OCI-LY7 (cell line): ENCODE results near the gene RAB15. TPM values are rescaled to one million over a fixed set of nuclear protein-coding genes. Genes with fewer than 3 reads are reported as not detected.

Experiments
- BruUV-seq: library from RNA; stranded (reverse); fragments of 400-500 nt; replicated peaks from 2 replicates; lab custom pipeline; 2021; lab: Mats Ljungman, UMichigan
- CTCF ChIA-PET: fragments of 300-600 bp; sonication (Branson Sonifier 250); formaldehyde crosslinking; loops from one replicate; lab custom pipeline; 2022; ENCODE audit warnings: antibody characterized with exemption; ENCODE audit not compliant: unreplicated experiment; lab: Charles Lee
- POLR2A ChIA-PET: fragments of 300-600 bp; sonication (Branson Sonifier 250); formaldehyde crosslinking; loops from one replicate; lab custom pipeline; 2022; ENCODE audit warnings: antibody characterized with exemption; lab: Charles Lee
- DNase-seq: peaks from one replicate; pipeline ENCODE4 v3.0.0-alpha.2; 2015; ENCODE audit warnings: low spot score
- H2AFZ ChIP-seq: fragments of 200-600 bp; sonication (generic), shearing (Covaris generic); 2 replicates; pipeline ENCODE4 v1.6.1; 2014; ENCODE audit warnings: mild to moderate bottlenecking, antibody characterized with exemption, low read length, moderate library complexity
- H3K27ac ChIP-seq: fragments of 200-600 bp; sonication (generic); 2 replicates; pipeline ENCODE4 v1.5.1; 2014; ENCODE audit warnings: mixed run types, low read depth, mild to moderate bottlenecking, moderate library complexity, low read length, inconsistent platforms; ENCODE audit not compliant: poor library complexity, severe bottlenecking
- H3K36me3 ChIP-seq: fragments of 200-600 bp; sonication (generic); 2 replicates; pipeline ENCODE4 v1.6.1; 2014; ENCODE audit warnings: mild to moderate bottlenecking, antibody characterized with exemption, low read length, moderate library complexity, mixed read lengths; ENCODE audit not compliant: insufficient read depth
- H3K4me1 ChIP-seq: fragments of 200-600 bp; sonication (generic); 2 replicates; pipeline ENCODE4 v1.5.1; 2014; ENCODE audit warnings: mild to moderate bottlenecking, low read length; ENCODE audit not compliant: insufficient read depth, poor library complexity, severe bottlenecking
- H3K4me2 ChIP-seq: fragments of 200-600 bp; sonication (generic); 2 replicates; pipeline ENCODE4 v1.6.1; 2014; ENCODE audit warnings: mild to moderate bottlenecking, low read length
- H3K4me3 ChIP-seq: fragments of 200-600 bp; sonication (generic); 2 replicates; pipeline ENCODE4 v1.5.1; 2014; ENCODE audit warnings: mild to moderate bottlenecking, low read depth, low read length; ENCODE audit not compliant: poor library complexity, severe bottlenecking
- H3K79me2 ChIP-seq: fragments of 200-600 bp; sonication (generic); 2 replicates; pipeline ENCODE4 v1.6.1; 2016; ENCODE audit warnings: low read depth, mild to moderate bottlenecking, low read length, moderate library complexity, mixed read lengths; ENCODE audit not compliant: insufficient read depth
- H3K9me2 ChIP-seq: fragments of 200-600 bp; sonication (generic); 2 replicates; pipeline ENCODE4 v1.6.1; 2016; ENCODE audit warnings: mild to moderate bottlenecking, low read length, mixed read lengths; ENCODE audit not compliant: insufficient read depth
- H3K9me3 ChIP-seq: fragments of 200-600 bp; sonication (generic); 2 replicates; pipeline ENCODE4 v1.6.1; 2014; ENCODE audit warnings: mild to moderate bottlenecking, mixed run types, low read length, mixed read lengths
- H4K20me1 ChIP-seq: fragments of 200-600 bp; sonication (generic); 2 replicates; pipeline ENCODE4 v1.6.1; 2014; ENCODE audit warnings: mild to moderate bottlenecking, antibody characterized with exemption, low read length, moderate library complexity, mixed read lengths; ENCODE audit not compliant: insufficient read depth
- CTCF ChIP-seq: fragments of 200-600 bp; sonication (generic); conservative IDR thresholded peaks from 2 replicates; pipeline ENCODE4 v1.5.1; 2014; ENCODE audit warnings: mild to moderate bottlenecking, antibody characterized with exemption, low read length, moderate library complexity, mixed read lengths
- EZH2phosphoT487 ChIP-seq: fragments of 200-600 bp; sonication (generic); IDR thresholded peaks from 2 replicates; pipeline ENCODE4 v1.6.1; 2018; ENCODE audit warnings: low read depth, borderline replicate concordance, mild to moderate bottlenecking, mixed run types, antibody characterized with exemption, low read length, moderate library complexity, mixed read lengths
- intact Hi-C: fragments of 100-400 bp; cut with micrococcal nuclease; formaldehyde crosslinking; loops from one replicate; pipeline ENCODE4 v1.10.0; 2022; ENCODE audit not compliant: unreplicated experiment
- total RNA-seq, 2 experiments: library from RNA; depleted of rRNA in 1 of 2; stranded (reverse); fragments of >200 nt in 1 of 2; shearing (Covaris generic) in 1 of 2; gene quantifications; 2 replicates each; pipeline ENCODE4 v1.2.3, GENCODE V29; 2014 to 2022

The RAB15 gene
- total RNA-seq, 2 experiments from 2014 or later: 0.38 TPM; not detected in 1

- Histone ChIP-seq H3K9me3 (no peaks in the 10 kb centered on the region), H2AFZ (no peak overlapping the region), H3K4me1 (peaks cover 9% of the 10 kb centered on the region), H3K36me3 (no peaks in the 10 kb centered on the region), H3K79me2 (0 out of 2 replicates have a peak, but pooled peaks cover 2% of the 10 kb centered on the region), H3K4me3 (no peak overlapping the region), H3K4me2 (no peak overlapping the region), H3K27ac (no peak overlapping the region), H4K20me1 (no peaks in the 10 kb centered on the region), H3K9me2 (no peaks in the 10 kb centered on the region)
- ChIA-PET POLR2A (interaction anchor here (1.0 kb wide), 1 partner anchor 9 kb away, joined by 3 read pairs; no protein-coding TSS in a partner anchor), CTCF (no interaction called here)
- BruUV-seq: no TSS peak
- no peak for TF ChIP-seq EZH2phosphoT487
- intact Hi-C loops: no loop called here
- DNase-seq: no peak
Observed at GRCh38 chr14:64994540-64994939, 22.4 kb upstream of the RAB15 start.

- Histone ChIP-seq H3K4me2 (no peak overlapping the region), H3K79me2 (peaks cover 10% of the 10 kb centered on the region; the same call in 1 of the 2 replicates), H2AFZ (no peak overlapping the region), H3K9me2 (no peaks in the 10 kb centered on the region), H3K4me1 (peaks cover 11% of the 10 kb centered on the region), H3K36me3 (peaks cover 5% of the 10 kb centered on the region; the same call in 1 of the 2 replicates), H4K20me1 (no peaks in the 10 kb centered on the region), H3K27ac (no peak overlapping the region), H3K4me3 (no peak overlapping the region), H3K9me3 (no peaks in the 10 kb centered on the region)
- TF ChIP-seq EZH2phosphoT487: no peak
- no peak for TF ChIP-seq CTCF
- intact Hi-C loops: no loop called here
- ChIA-PET POLR2A (interaction anchor here (0.6 kb wide), 3 partner anchors 172 to 876 kb away, joined by 3 to 5 read pairs (median 3); no protein-coding TSS in a partner anchor), CTCF (no interaction called here)
- no TSS peak for BruUV-seq
- no peak for DNase-seq
Observed at GRCh38 chr14:64993266-64993930, 21.3 kb upstream of the RAB15 start.

GRCh38 chr14:64992328-64992885 lies 20.3 kb upstream of the RAB15 start:
- H3K4me2 ChIP-seq: no peak overlapping the region
- TF ChIP-seq CTCF (no peak), EZH2phosphoT487 (no peak)
- intact Hi-C loops: no loop called here
- peaks cover 5% of the 10 kb centered on the region; the same call in 1 of the 2 replicates for H3K36me3 ChIP-seq
- H3K4me1 ChIP-seq: peaks cover 19% of the 10 kb centered on the region
- no peak for DNase-seq
- no peak overlapping the region for H3K4me3 ChIP-seq
- no peaks in the 10 kb centered on the region for H3K9me3 ChIP-seq
- no peak overlapping the region for H2AFZ ChIP-seq
- H4K20me1 ChIP-seq: no peaks in the 10 kb centered on the region
- POLR2A ChIA-PET: no interaction called here
- CTCF ChIA-PET: interaction anchor here (0.5 kb wide), 1 partner anchor 127 kb away, joined by 3 read pairs; no protein-coding TSS in a partner anchor
- no peaks in the 10 kb centered on the region for H3K9me2 ChIP-seq
- H3K27ac ChIP-seq: no peak overlapping the region
- peaks cover 20% of the 10 kb centered on the region; the same call in 1 of the 2 replicates for H3K79me2 ChIP-seq
- no TSS peak for BruUV-seq
